Gastrocnemius medialis (tissue), 4 donors: ENCODE measurements around the gene PNLIPRP3.

ENCODE experiments used
- CTCF ChIP-seq, 5 experiments: fragments of 450-650 bp in 3 of 5; fragments of 200-600 bp in 2 of 5; sonication (generic) in 2 of 5; IDR thresholded peaks in 4 of 5; conservative IDR thresholded peaks in 1 of 5; 1 replicate in 4 of 5; 2 replicates in 1 of 5; pipeline ENCODE4 v1.5.1; 2016 to 2019; ENCODE audit warnings: antibody characterized with exemption in 5 of 5, mild to moderate bottlenecking in 3 of 5, moderate library complexity in 3 of 5
- POLR2A ChIP-seq, 2 donors: fragments of 450-650 bp; IDR thresholded peaks; one replicate each; pipeline ENCODE4 v1.6.1; 2017; ENCODE audit warnings: antibody characterized with exemption in 2 of 2, mild to moderate bottlenecking in 2 of 2, moderate library complexity in 2 of 2

GRCh38 chr10:116402858-116403257, 24.8 kb upstream of the PNLIPRP3 start:
- TF ChIP-seq CTCF (IDR thresholded peaks at IDR 0.05 in 4 of 5, conservative IDR thresholded peaks at IDR 0.05 in 1 of 5) (no peak), POLR2A (IDR thresholded peaks at IDR 0.05) (no peak)
